GM21619 (cell line): Measurements from ENCODE around the gene SLC37A2.

Experiments
- ATAC-seq: cut with Tn5 transposase; IDR thresholded peaks from one replicate; pipeline ENCODE4 v1.9.1; 2021; ENCODE audit not compliant: unreplicated experiment

Gene SLC37A2

GRCh38 chr11:125070699-125071254 lies 7.7 kb downstream of the SLC37A2 start:
- peak; percentile 67 for ATAC-seq

- no peak for ATAC-seq
Observed at GRCh38 chr11:125071435-125071834, 8.3 kb downstream of the SLC37A2 start.

- ATAC-seq, result no peak
Observed at GRCh38 chr11:125071846-125072217, 8.7 kb downstream of the SLC37A2 start.

DNA sequence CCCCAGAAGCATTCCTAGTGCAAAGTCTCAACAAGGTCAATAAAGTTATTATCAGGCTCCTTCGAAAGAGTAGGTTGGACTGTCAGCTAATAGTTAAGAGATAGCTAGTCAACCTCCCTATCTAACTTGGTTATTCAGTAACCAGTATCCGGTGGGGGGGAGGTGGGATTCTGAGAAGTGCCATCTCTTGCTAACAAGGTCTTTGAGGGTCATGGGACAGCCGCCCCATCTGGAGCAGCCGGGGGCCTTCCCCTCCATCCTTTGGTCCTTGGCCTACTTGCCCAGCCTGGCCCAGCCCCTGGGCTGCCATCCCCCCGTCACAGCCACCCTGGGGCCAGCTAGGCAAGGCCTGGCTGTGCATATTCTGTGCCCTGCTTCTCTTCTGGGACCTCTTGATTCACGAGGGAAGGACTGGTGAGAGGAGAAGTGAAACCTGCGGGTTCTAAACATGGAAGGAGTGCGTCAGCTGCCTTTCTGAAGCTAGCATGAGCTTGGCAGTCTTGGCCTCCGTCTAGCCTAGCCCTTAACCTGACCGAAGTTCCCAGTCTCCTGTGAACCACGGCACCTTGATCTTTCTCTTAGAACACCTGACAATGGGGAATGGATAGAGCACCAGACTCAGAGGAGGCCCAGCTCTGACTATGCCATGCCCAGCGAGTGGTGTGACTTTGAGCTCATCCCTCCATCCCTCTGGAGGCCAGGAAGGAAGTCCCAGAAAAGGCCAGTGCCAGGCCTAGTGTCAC lies 9.3 kb downstream of the SLC37A2 start:
- ATAC-seq, result peak; percentile 75

- no peak for ATAC-seq
Observed at GRCh38 chr11:125072961-125073590, 10.0 kb downstream of the SLC37A2 start.

- no peak for ATAC-seq
Observed at GRCh38 chr11:125073616-125074483, 10.7 kb downstream of the SLC37A2 start.

DNA sequence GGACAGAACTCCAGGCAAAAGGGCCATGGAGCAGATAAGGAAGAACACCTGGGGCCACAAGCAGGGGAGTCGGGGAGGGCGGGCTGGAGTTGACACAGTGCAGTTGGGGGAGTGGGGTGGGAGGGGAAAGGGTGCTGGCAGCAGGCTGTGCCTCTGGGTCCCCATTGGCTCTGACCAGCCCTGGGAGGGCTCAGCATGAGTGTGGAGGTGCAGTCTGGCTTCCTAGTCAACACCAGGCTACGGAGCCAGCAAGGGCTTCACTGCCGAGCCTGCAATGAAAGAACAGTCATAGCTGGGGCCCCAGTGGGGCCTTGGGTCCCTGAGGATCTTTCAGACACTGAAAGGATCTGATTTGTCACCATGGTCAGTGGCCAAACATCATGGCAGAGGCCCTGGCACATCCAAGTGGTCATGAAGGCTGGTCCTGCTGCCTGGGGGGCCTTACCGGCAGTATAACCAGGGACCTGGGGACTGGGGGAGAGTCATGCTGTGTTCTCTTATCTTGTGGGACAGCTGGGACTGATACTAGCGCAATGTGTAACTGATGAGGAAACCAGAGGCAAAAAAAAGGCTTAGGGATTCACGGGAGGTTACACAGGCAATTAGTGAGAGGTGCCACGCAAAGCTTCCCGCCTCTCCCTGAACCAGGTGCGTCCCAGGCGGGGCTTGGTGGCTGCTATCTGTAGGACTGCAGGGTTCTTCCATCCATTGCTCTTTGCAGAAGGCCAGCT lies 11.6 kb downstream of the SLC37A2 start:
- ATAC-seq, result no peak

DNA sequence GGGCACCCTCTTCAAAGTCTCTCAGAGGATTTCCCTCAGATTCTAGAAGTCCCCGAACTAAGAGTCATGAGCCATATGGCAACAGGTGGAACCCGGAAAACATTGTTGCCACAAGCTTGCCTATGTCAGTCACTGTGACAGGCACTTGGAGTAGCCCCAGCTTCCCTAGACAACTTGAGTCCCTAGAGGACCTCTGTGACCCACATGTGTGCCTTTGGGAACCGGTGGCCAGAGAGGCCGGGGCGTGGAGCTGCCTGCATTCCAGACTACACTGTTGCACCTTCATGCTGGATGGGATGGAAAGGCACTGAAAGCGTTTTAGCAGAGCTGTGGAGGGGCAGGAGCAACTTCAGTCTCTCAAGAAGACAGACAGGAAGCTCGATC lies 12.1 kb downstream of the SLC37A2 start:
- no peak for ATAC-seq

DNA sequence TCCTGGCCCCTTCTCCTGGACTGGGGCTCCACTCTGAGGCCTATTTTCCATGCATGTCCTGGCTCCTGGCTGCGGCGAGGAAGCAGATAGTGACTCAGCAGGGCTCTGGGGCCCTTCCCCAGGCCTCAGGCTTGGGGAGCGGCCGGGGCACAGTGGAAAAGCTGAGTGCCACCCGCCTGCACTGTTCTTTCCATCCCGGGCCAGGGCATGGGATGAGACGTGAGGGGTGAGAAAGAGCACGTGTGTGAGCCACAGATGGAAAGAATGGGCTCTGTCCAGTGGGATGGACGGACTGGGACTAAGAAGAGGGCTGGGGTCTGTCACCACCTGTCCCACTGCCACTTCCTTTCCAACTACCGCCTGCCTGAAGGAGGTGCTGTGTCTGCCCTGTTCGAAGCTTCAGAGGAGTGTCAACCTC lies 12.8 kb downstream of the SLC37A2 start:
- no peak for ATAC-seq

GRCh38 chr11:125076378-125076945 lies 13.4 kb downstream of the SLC37A2 start:
- ATAC-seq, result no peak

- ATAC-seq, result no peak
Observed at GRCh38 chr11:125078016-125078415, 14.9 kb downstream of the SLC37A2 start.

DNA sequence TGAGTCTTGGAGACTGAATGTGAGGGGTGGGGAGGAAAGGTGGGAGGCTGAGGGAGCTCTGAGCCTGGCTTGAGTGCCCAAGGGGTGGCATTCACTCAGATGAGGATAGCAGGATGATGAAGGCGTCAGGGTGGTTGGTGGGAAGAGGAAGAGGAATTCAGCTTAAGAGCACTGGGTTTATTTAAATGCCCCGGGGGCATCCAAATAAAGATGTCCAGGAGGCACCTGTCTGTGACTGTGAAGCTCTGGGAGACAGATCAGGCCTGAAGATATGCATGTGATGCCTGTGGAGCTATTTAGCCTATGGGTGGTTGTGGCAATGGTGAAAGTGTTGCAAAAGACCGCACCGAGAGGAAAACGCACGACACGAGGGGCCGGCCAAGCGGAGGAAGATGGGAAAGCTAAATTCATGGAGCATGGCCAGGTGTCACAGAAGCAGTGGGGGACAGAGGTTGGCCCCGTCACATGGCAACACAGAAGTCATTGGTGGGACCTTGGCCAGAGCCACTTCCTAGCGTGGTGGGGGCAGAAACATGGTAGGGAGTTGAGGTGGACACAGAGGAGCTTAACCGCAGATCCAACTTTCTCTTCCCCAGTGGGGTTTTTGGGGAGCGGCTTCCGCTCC lies 15.5 kb downstream of the SLC37A2 start:
- ATAC-seq, result no peak

DNA sequence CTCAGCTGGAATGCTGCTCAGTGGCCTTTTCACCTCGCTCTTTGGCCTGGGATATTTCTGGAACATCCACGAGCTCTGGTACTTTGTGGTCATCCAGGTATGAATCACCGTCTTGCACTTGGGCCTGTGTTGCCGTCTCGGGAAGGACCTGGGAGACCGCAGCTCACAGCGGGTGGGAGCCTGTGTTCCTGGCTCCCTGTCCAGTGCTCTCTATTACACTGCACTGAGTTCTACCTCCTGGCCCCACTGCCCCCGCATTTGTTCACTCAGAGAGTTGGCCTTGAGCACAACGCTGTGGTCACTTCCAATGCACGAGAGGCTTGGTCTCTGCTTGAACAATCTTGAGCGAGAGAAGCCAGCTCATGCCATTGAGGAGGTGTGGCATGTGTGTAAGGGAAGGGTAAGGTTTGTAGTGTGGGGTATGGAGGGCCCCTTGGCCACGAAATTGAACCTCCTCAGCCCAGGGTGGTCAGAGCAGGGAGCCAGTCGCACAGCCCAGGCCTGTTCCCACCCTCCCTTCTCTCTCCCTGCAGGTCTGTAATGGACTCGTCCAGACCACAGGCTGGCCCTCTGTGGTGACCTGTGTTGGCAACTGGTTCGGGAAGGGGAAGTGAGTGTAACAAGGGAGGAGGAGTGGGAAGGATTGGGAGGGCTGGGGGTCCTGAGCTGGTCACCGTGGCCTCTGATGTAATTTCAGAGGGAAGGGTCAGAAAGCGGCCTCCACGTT lies 16.2 kb downstream of the SLC37A2 start:
- no peak for ATAC-seq

- ATAC-seq, result no peak
Observed at GRCh38 chr11:125079878-125080530, 16.9 kb downstream of the SLC37A2 start.

GRCh38 chr11:125080531-125080911 lies 17.4 kb downstream of the SLC37A2 start:
- ATAC-seq, result no peak

DNA sequence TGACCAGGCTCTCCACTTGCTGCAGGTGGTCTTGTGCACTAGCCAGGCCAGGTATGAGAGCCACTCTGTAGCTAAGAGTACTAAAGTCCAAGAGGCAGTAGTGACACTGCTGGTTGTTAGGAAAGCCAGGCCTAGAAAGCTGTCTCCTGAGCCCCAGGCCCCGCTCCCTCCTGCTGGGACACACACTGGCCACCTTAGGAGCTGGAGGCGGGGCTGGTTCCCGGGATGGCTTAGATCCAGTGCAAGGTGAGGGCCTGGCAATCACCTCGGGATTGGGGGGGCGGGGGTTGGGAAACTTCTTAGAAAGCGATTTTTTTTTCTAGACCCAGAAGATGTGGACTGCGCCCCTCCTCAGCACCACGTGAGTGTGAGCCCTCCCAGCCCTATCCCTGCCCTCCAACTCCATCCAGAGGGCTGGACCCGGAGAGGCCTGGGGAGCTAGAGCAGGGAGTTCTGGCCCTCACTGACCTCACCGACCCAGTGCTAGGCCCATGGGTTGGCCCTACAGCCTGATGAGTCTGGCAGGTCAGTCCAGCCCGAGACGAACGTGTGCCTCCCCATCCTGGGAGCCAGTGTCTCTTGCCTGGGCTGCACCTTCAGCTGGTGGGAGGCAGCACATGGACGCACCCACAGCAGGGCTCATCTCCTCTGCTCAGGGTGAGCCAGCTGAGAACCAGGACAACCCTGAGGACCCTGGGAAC lies 18.1 kb downstream of the SLC37A2 start:
- no peak for ATAC-seq

DNA sequence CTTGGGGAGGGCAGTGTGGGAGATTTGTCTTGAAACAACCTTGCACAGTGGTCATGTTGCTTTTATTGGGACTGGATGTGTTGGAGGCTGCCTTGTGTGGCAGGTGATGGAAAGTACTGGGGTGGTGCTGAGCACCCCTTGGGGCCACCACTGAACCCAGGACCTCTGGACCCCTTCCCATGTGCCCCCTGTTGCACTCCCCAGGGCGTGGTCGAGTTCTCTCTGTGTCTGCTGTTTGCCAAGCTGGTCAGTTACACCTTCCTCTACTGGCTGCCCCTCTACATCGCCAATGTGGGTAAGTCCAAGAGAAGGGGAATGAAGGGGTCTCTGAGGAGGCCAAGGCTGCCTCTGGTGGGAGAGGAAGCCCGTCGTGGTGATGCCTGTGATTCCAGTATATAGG lies 18.9 kb downstream of the SLC37A2 start:
- ATAC-seq, result no peak

GRCh38 chr11:125082611-125083311 lies 19.7 kb downstream of the SLC37A2 start:
- ATAC-seq, result no peak
